Lung microvascular endothelial cell (primary cell): ENCODE measurements around the gene CYP3A7. TPM values are rescaled to one million over a fixed set of nuclear protein-coding genes. Genes with fewer than 3 reads are reported as not detected.
"Not testable (repeated sequence)": the region's sequence is repeated elsewhere in the genome, so short reads cannot be mapped to it uniquely, and the experiment has no call there.

Source experiments
- DNase-seq, 2 donors: peaks; one replicate each; pipeline versions ENCODE4 v3.0.0 to v3.0.0-alpha.2; 2010; ENCODE audit warnings: low read depth in 2 of 2
- total RNA-seq: library from RNA; depleted of rRNA; stranded (reverse); fragments of >200 nt; gene quantifications from 2 replicates; pipeline ENCODE4 v1.2.1, GENCODE V29; 2014

The CYP3A7 gene
- total RNA-seq, 1 donor from 2014 or later: not detected

- DNase-seq: no peak
These were observed 25.7 kb downstream of the CYP3A7 start for GRCh38 chr7:99709260-99709659.

- DNase-seq: no peak
These were observed 27.9 kb downstream of the CYP3A7 start for GRCh38 chr7:99707096-99707495.

GRCh38 chr7:99699946-99700345 lies 35.0 kb downstream of the CYP3A7 start:
- no peak for DNase-seq

- not testable (repeated sequence) for DNase-seq
These were observed 35.9 kb downstream of the CYP3A7 start for GRCh38 chr7:99698867-99699730.

GRCh38 chr7:99694912-99695304 lies 40.1 kb downstream of the CYP3A7 start:
- DNase-seq: no peak

GRCh38 chr7:99694201-99694911 lies 40.6 kb downstream of the CYP3A7 start:
- DNase-seq: no peak

GRCh38 chr7:99693427-99694200 lies 41.4 kb downstream of the CYP3A7 start:
- DNase-seq: no peak

- DNase-seq: no peak
These were observed 41.9 kb downstream of the CYP3A7 start for GRCh38 chr7:99693100-99693426.

GRCh38 chr7:99692563-99692962 lies 42.4 kb downstream of the CYP3A7 start:
- not testable (repeated sequence) for DNase-seq

- not testable (repeated sequence) for DNase-seq
These were observed 43.3 kb downstream of the CYP3A7 start for GRCh38 chr7:99691658-99692057.

- DNase-seq: not testable (repeated sequence)
These were observed 44.1 kb downstream of the CYP3A7 start for GRCh38 chr7:99690918-99691317.

GRCh38 chr7:99685871-99686608 lies 49.0 kb downstream of the CYP3A7 start:
- DNase-seq: not testable (repeated sequence)

GRCh38 chr7:99685129-99685758 lies 49.8 kb downstream of the CYP3A7 start:
- DNase-seq: no peak

GRCh38 chr7:99679400-99680191 lies 55.4 kb downstream of the CYP3A7 start, which contains the start of gene CYP3A5:
Gene CYP3A5 (minus strand): TSS chr7:99679996. CDS start chr7:99679896, 100 bp downstream.
- no peak for DNase-seq

GRCh38 chr7:99679032-99679399 lies 56.0 kb downstream of the CYP3A7 start:
- peak; percentile 7 to 23 for DNase-seq

- DNase-seq: no peak
These were observed 57.3 kb downstream of the CYP3A7 start for GRCh38 chr7:99677648-99678045.

- no peak for DNase-seq
These were observed 57.9 kb downstream of the CYP3A7 start for GRCh38 chr7:99677013-99677647.

GRCh38 chr7:99674995-99675742 lies 59.8 kb downstream of the CYP3A7 start:
- DNase-seq: no peak

- DNase-seq: no peak
These were observed 62.4 kb downstream of the CYP3A7 start for GRCh38 chr7:99672573-99672972.
